Left ventricle myocardium inferior (tissue), 1 donor: Measurements from ENCODE around the gene SLC22A7. TPM values are rescaled to one million over a fixed set of nuclear protein-coding genes. Genes with fewer than 3 reads are reported as not detected.
A peak's percentile ranks its signal among the peaks of the same experiment; 100 is the strongest.

ENCODE experiments used
- DNase-seq: peaks from one replicate; pipeline ENCODE4 v3.0.0-alpha.2; 2020
- H3K27ac ChIP-seq: fragments of 200-600 bp; replicated peaks from 2 replicates; pipeline ENCODE4 v1.8.0; 2021
- H3K27me3 ChIP-seq: fragments of 200-600 bp; 2 replicates; pipeline ENCODE4 v1.8.0; 2021; ENCODE audit warnings: low read depth
- H3K36me3 ChIP-seq: fragments of 200-600 bp; 2 replicates; pipeline ENCODE4 v1.8.0; 2021
- H3K4me1 ChIP-seq: fragments of 200-600 bp; 2 replicates; pipeline ENCODE4 v1.8.0; 2021
- H3K4me3 ChIP-seq: fragments of 200-600 bp; 2 replicates; pipeline ENCODE4 v1.8.0; 2021; ENCODE audit warnings: mild to moderate bottlenecking, moderate library complexity
- H3K9me3 ChIP-seq: fragments of 200-600 bp; replicated peaks from 2 replicates; pipeline ENCODE4 v1.8.0; 2021
- CTCF ChIP-seq: fragments of 200-600 bp; IDR thresholded peaks from 2 replicates; pipeline ENCODE4 v1.8.0; 2021; ENCODE audit warnings: antibody characterized with exemption, mild to moderate bottlenecking, borderline replicate concordance
- intact Hi-C: fragments of 100-400 bp; cut with micrococcal nuclease; formaldehyde crosslinking; loops from one replicate; pipeline ENCODE4 v1.11.0; 2022
- total RNA-seq: library from RNA; stranded (reverse); fragmentation: NEBNext Ultra II Directional; extraction: Animal tissue kit (Norgen Biotek cat#: 25700); gene quantifications from one replicate; pipeline ENCODE4 v1.2.1, GENCODE V29; 2021
- donor health status: DM: no; HTN: yes; CAD: no; lungs with severe emphysema.

The SLC22A7 gene
- total RNA-seq, 1 donor from 2014 or later, result not detected

GRCh38 chr6:43306086-43306485 is 8.0 kb downstream of the SLC22A7 start:
- Histone ChIP-seq H3K9me3 (no peaks in the 10 kb centered on the region), H3K27me3 (peaks cover under 1% of the 10 kb centered on the region), H3K27ac (peak overlapping the region; percentile 36), H3K36me3 (no peaks in the 10 kb centered on the region), H3K4me3 (no peak overlapping the region), H3K4me1 (peaks cover 25% of the 10 kb centered on the region)
- no peak for DNase-seq
- TF ChIP-seq CTCF, result no peak
- intact Hi-C loops, result no loop called here

GRCh38 chr6:43307451-43308100 is 9.5 kb downstream of the SLC22A7 start:
- Histone ChIP-seq H3K27ac (peak overlapping the region; percentile 77), H3K27me3 (no peaks in the 10 kb centered on the region), H3K4me3 (peak overlapping the region; percentile 69), H3K36me3 (no peaks in the 10 kb centered on the region), H3K4me1 (peaks cover 25% of the 10 kb centered on the region), H3K9me3 (no peaks in the 10 kb centered on the region)
- no peak for TF ChIP-seq CTCF
- intact Hi-C loops, result no loop called here
- DNase-seq, result no peak

GRCh38 chr6:43308101-43308989 is 10.3 kb downstream of the SLC22A7 start, which contains the start of gene CRIP3:
TSS of gene CRIP3 (minus strand) at chr6:43308826. CDS start at chr6:43308792, 34 bp downstream.
- Histone ChIP-seq H3K36me3 (no peaks in the 10 kb centered on the region), H3K27ac (peak within 1 kb of the TSS; percentile 77), H3K9me3 (no peaks in the 10 kb centered on the region), H3K4me3 (peak within 1 kb of the TSS; percentile 69), H3K4me1 (peaks cover 25% of the 10 kb centered on the region), H3K27me3 (no peaks in the 10 kb centered on the region)
- intact Hi-C loops, result no loop called here
- DNase-seq, result peak; percentile 44
- TF ChIP-seq CTCF, result peak; percentile 44

- no peak for DNase-seq
- peak overlapping the region; percentile 69 for H3K4me3 ChIP-seq
- peak overlapping the region; percentile 77 for H3K27ac ChIP-seq
- H3K27me3 ChIP-seq, result no peaks in the 10 kb centered on the region
- intact Hi-C loops, result no loop called here
- peaks cover 25% of the 10 kb centered on the region for H3K4me1 ChIP-seq
- no peaks in the 10 kb centered on the region for H3K36me3 ChIP-seq
- no peak for TF ChIP-seq CTCF
- H3K9me3 ChIP-seq, result no peaks in the 10 kb centered on the region
Measured at GRCh38 chr6:43308990-43309477, 11.0 kb downstream of the SLC22A7 start.

- TF ChIP-seq CTCF, result no peak
- H3K4me1 ChIP-seq, result peaks cover 25% of the 10 kb centered on the region
- no peaks in the 10 kb centered on the region for H3K36me3 ChIP-seq
- no peaks in the 10 kb centered on the region for H3K9me3 ChIP-seq
- no peak overlapping the region for H3K27ac ChIP-seq
- no peaks in the 10 kb centered on the region for H3K27me3 ChIP-seq
- H3K4me3 ChIP-seq, result no peak overlapping the region
- intact Hi-C loops, result no loop called here
- no peak for DNase-seq
Measured at GRCh38 chr6:43310134-43310533, 12.1 kb downstream of the SLC22A7 start.
